Stimulated activated CD4-positive, alpha-beta T cell treated with anti-CD3 and anti-CD28 coated beads, Interleukin-2, amount 100 ng/mL, for 48 hours (primary cell): ENCODE measurements around the gene RGS4.

Experiments
- DNase-seq, 2 donors: peaks; one replicate each; pipeline ENCODE4 v3.0.0-alpha.2; 2020

The RGS4 gene

GRCh38 chr1:163069142-163069541 lies at the start of gene RGS4:
Gene RGS4, plus strand, starts transcription at chr1:163069361. Its CDS starts 124 bp downstream, at chr1:163069485.
- DNase-seq, result no peak

GRCh38 chr1:163022129-163022528 lies 47.0 kb upstream of the RGS4 start:
- no peak for DNase-seq

GRCh38 chr1:163027610-163028009 lies 41.6 kb upstream of the RGS4 start:
- DNase-seq, result no peak

GRCh38 chr1:163029901-163030300 lies 39.3 kb upstream of the RGS4 start:
- DNase-seq, result no peak

GRCh38 chr1:163035446-163036249 lies 33.5 kb upstream of the RGS4 start:
- no peak for DNase-seq

- no peak for DNase-seq
These were observed 32.5 kb upstream of the RGS4 start for GRCh38 chr1:163036671-163037070.

- no peak for DNase-seq
These were observed 30.0 kb upstream of the RGS4 start for GRCh38 chr1:163038928-163039706.

GRCh38 chr1:163039707-163040093 lies 29.5 kb upstream of the RGS4 start:
- no peak for DNase-seq

- DNase-seq, result no peak
These were observed 23.1 kb upstream of the RGS4 start for GRCh38 chr1:163046071-163046470.

- no peak for DNase-seq
These were observed 21.1 kb upstream of the RGS4 start for GRCh38 chr1:163047951-163048659.

GRCh38 chr1:163048869-163049268 lies 20.3 kb upstream of the RGS4 start:
- no peak for DNase-seq

- no peak for DNase-seq
These were observed 19.9 kb upstream of the RGS4 start for GRCh38 chr1:163049296-163049695.

GRCh38 chr1:163050496-163050895 lies 18.7 kb upstream of the RGS4 start:
- no peak for DNase-seq

GRCh38 chr1:163054181-163054591 lies 15.0 kb upstream of the RGS4 start:
- no peak for DNase-seq

GRCh38 chr1:163055005-163055404 lies 14.2 kb upstream of the RGS4 start:
- DNase-seq, result no peak

GRCh38 chr1:163055531-163055930 lies 13.6 kb upstream of the RGS4 start:
- no peak for DNase-seq

- no peak for DNase-seq
These were observed 12.3 kb upstream of the RGS4 start for GRCh38 chr1:163056831-163057230.

- no peak for DNase-seq
These were observed 8.7 kb upstream of the RGS4 start for GRCh38 chr1:163060343-163061007.

- no peak for DNase-seq
These were observed 6.0 kb upstream of the RGS4 start for GRCh38 chr1:163063143-163063542.

- no peak for DNase-seq
These were observed 5.6 kb upstream of the RGS4 start for GRCh38 chr1:163063610-163064009.

GRCh38 chr1:163066168-163066567 lies 3.0 kb upstream of the RGS4 start:
- DNase-seq, result no peak

GRCh38 chr1:163066686-163067085 lies 2.5 kb upstream of the RGS4 start:
- no peak for DNase-seq

- DNase-seq, result no peak
These were observed 445 bp upstream of the RGS4 start for GRCh38 chr1:163068716-163069115.
